ENCODE measurements around the gene FAM241B.

DNA sequence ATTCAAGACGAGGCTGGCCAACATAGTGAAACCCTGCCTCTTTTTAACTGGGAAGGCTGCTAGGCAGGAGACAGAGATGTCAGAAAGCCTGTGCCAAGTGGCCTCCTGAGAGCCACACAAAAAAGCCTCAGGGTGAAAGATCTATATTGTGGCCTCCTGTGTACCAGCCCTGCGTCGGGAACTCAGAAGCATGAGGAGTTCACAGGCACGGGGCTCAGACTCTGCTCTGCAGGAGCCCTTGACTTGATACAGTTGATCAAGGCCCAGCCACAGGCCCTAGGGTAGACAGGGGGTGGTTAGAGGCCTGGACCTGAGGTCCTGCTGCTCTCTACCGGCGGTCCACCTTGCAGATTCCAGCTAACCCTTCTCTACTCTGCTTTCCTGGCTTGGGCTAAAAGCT, 30.2 kb downstream of the FAM241B start:
- TF ChIP-seq SUZ12 (IDR thresholded peaks at IDR 0.05) = no peak
- no peak for TF ChIP-seq SP1 (IDR thresholded peaks at IDR 0.05)
- TF ChIP-seq, protein P1, sequence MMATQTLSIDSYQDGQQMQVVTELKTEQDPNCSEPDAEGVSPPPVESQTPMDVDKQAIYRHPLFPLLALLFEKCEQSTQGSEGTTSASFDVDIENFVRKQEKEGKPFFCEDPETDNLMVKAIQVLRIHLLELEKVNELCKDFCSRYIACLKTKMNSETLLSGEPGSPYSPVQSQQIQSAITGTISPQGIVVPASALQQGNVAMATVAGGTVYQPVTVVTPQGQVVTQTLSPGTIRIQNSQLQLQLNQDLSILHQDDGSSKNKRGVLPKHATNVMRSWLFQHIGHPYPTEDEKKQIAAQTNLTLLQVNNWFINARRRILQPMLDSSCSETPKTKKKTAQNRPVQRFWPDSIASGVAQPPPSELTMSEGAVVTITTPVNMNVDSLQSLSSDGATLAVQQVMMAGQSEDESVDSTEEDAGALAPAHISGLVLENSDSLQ (IDR thresholded peaks at IDR 0.05) = no peak
- TF ChIP-seq BHLHE40 (IDR thresholded peaks at IDR 0.05; ENCODE audit: borderline replicate concordance) = no peak
